GM18520 (cell line): ENCODE data around the gene FAM3D.

ENCODE experiments used
- ATAC-seq: cut with Tn5 transposase; IDR thresholded peaks from one replicate; pipeline ENCODE4 v1.9.1; 2021; ENCODE audit not compliant: unreplicated experiment

FAM3D gene

DNA sequence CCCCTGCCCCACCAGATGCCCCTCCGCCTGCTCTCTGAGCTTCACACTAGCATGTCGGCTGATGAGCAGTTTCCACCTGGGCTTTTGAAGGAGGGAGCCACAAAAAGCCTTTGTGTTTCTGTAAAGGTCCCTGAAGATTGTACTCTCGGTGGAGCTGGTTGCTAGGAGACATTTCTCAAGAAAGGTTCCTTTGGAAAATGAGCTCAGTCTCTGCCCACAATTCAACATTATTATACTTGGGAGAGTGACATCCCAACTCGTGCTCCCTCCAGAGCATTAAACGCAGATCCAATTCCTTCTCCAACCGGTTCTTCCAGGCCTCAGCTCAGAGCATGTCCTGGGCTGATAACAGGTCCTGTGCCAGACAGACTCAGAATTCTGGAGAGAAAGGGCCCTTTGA, 62.5 kb downstream of the FAM3D start:
- ATAC-seq, result no peak

DNA sequence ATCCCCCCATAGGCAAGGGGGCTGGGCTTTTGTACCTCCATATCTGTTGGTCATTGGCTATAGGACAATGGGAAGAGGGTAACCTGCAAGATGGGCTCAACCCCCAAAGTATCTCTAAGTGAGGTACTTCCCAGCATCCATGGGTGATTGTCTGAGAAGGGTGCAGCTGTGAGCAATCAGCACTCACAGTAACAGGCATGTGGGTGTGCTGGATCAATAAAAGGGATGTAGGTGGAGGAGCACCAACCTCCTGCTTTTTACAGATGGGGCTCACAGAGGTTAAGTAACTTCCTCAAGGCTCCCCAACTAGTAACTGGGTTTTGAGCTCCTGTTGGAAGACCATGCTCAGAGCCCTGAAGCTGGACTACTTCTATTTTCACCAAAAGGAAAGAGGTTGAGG, 63.0 kb downstream of the FAM3D start:
- ATAC-seq, result no peak

DNA sequence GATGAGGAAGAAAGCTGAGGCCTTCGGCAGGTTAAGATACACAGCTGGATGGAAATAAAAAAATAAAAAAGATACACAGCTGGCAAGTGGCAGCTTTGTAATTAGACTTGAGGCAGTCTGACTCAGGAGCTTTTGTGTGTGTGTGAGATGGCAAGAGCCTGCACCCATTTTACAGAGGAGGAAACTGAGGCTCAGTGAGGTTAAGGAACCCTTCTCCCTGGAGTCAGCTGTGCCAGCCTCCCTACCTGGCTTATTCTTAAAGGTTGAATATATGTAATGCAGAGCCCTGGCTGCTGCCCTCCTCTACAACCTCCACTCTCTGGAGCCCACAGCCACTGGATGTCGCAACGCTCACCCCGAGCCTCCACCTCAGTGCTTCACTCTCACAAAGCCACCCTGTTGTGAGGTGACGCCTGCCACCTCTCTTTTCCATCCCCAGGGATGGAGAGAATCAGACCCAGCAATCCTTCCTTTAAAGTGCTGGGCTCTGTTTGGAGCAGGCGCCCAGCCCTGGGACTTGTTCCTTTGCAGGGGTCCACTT, 68.7 kb downstream of the FAM3D start:
- no peak for ATAC-seq

DNA sequence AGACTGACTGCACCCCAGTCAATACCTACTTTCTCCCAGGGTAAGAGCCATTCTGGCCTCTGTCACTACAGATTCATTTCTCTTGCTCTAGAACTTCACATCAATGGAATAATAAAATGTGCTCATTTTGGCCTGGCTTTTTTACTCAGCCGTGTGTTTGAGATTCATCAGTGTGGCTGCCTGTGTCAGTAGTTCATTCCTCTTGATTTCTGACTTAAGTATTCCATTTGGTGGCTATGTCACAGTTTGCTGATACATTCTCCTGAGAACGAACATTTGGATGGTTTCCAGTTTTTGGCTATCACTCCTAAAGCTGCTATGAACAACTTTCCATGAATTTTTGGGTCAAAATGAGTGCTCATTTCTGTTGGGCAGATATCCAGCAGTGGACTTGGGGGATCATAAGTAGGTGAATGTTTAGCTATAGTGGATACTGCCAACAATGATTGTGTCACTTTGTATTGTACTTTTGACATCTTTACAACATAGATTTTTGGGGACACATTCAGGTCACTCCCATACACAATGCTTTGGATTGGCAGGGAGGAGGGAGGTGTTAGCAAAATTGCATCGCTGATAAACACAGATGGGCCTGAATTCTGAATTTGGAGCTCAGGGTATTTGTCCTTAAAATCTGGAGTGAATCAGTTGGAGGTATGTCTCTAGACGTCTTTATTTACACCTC, 69.6 kb downstream of the FAM3D start:
- no peak for ATAC-seq

DNA sequence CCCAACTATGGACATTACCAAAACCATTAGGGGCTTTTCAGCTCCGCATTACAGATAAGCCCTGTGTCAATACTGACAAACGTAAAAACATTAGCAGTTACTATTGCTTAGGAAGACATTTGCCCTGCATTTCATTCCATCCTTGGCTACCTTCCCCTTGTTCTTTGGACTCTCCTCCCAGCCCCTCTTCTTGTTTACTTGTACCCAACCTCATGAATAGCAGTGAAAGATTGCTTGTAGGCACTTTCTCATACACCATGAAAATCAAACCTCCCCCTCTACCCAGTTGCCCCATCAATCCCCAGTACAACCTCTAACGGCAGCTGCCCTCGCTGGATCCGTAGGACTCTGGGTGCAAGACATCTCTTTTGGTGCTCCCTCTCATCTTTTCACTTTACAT, 72.5 kb downstream of the FAM3D start:
- no peak for ATAC-seq

DNA sequence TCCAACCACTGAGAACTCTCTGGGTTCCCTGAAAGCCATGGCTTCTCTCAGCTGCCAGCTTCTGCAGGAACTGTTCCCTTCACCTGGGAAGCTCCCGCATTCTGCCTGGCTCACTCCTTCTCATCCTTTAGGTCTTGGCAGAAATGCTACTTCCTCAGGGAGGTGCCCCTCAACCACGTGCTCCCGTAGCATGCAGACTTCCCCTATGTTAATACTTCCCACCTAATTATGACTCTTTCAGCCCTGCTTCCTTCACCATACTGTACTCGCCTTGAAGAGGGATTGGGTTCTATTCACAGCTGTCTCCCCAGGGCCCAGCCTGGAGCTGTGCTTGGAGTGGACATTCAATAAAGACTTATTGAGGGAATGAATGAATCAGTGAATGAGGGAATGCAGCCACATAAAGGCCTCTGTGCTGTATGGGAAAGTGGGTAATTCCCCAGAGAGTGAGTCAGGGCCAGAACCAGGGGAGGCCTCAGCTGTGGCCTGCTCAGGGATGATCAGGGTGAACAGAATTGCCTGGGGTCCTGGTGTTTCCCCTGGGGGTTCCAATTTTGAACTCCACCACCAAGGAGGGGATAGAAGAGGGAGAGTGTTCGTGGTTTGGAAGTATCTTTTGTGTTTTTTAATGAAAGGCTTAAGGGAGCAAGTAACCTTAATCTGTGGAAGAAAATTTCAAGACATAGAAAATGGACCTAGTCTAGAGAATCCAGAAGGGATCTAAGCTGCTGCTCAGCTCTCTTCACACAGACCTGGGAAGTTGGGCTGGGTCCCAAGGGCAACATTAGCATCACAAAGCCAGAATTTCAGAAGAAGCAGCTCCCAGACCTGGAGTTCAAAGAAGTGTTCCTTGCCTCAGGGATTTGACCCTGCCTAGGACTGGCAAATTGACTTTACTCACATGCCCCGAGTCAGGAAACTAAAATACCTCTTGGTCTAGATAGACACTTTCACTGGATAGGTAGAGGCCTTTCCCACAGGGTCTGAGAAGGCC, 74.8 kb downstream of the FAM3D start:
- ATAC-seq, result no peak

DNA sequence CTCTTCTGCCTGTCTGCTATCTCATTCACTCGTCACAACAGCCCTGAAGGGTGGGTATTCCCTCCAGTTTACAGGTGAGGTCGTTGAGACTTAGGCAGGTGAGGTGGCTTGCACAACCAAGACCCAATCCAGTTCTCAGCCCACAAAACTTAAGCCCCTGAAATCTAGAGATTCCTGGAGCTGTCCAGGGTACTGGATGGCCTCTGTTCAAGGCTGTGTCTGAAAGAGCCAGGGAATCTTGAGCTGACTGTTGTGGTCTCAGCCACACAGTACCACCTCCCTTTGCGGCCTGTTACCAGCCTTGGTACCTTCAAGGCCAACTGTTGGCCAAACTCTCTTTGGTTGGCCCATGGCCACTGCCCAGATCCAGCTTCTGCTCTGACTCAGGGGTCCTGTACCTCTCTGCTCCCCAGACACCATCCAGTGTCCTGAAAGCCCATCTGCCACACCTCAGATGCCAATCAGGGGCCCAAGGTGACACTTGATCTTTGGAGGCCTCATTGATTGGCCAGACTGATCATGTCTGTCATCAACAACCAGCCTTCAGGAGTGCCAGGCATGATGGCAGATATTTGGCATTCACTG, 78.5 kb downstream of the FAM3D start:
- no peak for ATAC-seq

DNA sequence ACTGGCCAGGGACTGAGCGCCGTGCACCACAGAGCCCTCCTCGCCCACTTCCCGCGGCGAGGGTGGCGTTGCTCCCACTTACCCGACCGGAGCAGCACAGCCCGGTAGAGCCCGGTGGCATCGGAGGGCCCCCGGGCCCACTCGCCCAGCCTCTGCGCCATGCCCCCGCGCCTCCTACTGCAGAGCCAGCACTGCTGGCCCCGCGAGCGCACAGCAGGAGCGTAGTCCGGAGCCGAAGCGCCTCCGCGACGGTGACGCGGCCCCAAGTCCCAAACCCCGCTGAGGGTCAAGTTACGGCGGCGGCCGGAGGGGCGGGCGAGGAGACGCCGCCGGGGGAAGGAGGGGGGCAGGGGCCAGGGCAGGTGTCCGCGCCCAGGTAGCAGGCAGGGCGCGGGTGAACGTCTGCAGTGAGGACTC, 79.8 kb downstream of the FAM3D start:
- no peak for ATAC-seq

DNA sequence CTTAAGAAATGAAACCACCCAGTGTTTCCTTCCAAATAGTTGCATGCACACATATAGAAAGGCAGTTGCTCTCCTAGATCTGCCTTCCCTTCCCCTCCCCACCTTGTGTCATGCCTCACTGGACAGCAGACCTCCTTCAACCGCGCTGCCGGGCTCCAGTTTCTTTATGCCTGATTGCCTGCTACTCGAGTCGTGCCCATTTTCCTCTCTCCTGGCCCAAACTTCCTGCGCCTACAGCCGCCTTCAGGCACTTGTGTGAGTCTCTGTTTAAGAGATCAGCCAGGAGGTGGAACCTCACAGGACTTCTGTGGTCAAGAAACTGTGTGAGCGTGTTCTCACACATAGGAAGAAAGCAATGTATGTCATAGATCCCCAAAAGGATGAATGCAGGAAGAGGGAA, 80.6 kb downstream of the FAM3D start:
- ATAC-seq, result no peak

DNA sequence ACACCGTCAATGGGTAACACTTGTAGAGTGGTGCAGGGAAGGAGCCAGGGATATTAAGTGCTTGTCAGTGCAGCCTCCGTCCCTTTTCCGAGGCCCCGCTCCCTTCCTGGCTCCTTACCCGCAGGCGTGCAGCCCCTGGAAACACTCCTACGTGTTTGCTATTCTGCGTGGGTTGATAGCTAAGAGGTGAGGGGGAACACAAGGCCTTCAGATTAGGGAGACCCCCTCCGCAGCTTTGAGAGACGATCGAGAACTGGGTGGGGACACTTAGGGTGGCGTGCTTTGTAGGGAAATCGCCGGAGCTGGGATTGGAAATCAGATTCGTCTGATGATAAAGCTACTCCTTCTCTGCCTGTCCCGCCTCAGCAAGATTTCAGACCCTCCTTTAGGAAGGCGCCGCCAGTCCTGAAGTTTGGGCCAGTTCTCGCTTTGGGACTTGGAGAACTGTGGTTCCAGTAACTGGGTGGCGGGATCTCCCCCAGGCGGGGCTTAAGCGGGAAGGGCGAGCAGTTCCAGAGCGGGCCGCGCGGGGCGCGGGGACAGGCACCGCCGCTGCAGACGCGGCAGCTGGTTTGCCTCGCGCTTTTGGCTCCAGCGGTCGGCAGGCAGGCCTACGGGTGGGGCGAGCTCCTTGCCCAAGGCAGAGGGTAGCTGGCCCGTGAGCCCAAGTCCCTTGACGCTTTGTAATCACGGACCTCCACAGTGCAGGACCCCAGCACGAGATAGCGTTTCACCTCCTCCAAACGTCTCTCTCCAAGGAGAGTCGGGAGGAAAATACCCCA, 81.4 kb downstream of the FAM3D start:
- no peak for ATAC-seq

DNA sequence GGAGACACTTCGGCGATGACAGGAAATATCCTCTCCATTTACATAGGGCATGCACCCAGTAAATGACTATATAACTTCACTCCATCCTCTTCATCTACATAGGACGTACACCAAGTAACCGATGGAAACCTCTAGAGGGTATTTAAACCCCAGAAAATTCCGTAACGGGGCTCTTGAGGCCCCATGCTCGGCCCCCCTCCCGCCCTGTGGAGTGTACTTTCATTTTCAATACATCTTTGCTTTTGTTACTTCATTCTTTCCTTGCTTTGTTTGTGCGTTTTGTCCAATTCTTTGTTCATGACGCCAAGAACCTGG, 81.9 kb downstream of the FAM3D start:
- ATAC-seq, result no peak
